ENCODE measurements around the gene SLC8A2.

GRCh38 chr19:47495478-47496372 is 24.0 kb upstream of the SLC8A2 start:
- TF ChIP-seq CTCF (conservative IDR thresholded peaks at IDR 0.05; ENCODE audit: low read depth, low read length), result no peak
- TF ChIP-seq POLR2A (IDR thresholded peaks at IDR 0.05; ENCODE audit: low read depth, low read length), result no peak

Measured in IMR-90 (cell line).